ENCODE measurements around the gene MDGA2.

MDGA2 gene

DNA sequence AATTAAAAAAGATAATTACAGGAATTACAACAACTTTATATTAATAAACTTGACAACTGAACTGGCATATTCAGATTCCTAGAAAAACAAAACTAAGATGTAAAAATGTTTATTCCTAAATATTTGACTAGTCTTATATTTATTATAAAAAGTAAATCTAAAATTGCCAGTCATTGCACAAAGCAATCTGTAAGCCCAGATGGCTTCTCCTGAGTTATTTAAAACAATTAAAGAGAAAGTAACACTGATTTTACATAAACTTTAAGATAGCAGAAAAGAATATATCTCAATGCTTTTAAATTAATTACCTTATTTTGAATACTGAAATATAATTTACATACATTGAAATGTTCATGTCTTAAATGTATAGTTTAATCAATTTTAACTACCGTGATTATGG, 589.7 kb downstream of the MDGA2 start:
- Histone ChIP-seq H3K9ac (ENCODE audit: low read depth, low read length) (no peak overlapping the region), H2AFZ (ENCODE audit: low read depth, low read length) (no peak overlapping the region), H3K36me3 (ENCODE audit: insufficient read depth, low read length) (no peaks in the 10 kb centered on the region), H3K4me3 (ENCODE audit: low read depth in 1 of 2, low read length in 2 of 2) (no peak overlapping the region), H3K79me2 (ENCODE audit: insufficient read depth, low read length) (no peaks in the 10 kb centered on the region), H3K9me3 (ENCODE audit: insufficient read depth, low read length, severe bottlenecking) (no peaks in the 10 kb centered on the region), H3K4me1 (ENCODE audit: insufficient read depth, low read length) (no peaks in the 10 kb centered on the region), H4K20me1 (ENCODE audit: insufficient read depth, low read length) (no peaks in the 10 kb centered on the region), H3K27me3 (ENCODE audit: insufficient read depth, low read length, poor library complexity) (no peaks in the 10 kb centered on the region), H3K27ac (ENCODE audit: low read length) (no peak overlapping the region), H3K4me2 (ENCODE audit: insufficient read depth, low read length) (no peak overlapping the region)
- no peak for TF ChIP-seq EZH2 (IDR thresholded peaks at IDR 0.05; ENCODE audit: borderline replicate concordance, low read depth, low read length, severe bottlenecking)
- TF ChIP-seq, protein P1, sequence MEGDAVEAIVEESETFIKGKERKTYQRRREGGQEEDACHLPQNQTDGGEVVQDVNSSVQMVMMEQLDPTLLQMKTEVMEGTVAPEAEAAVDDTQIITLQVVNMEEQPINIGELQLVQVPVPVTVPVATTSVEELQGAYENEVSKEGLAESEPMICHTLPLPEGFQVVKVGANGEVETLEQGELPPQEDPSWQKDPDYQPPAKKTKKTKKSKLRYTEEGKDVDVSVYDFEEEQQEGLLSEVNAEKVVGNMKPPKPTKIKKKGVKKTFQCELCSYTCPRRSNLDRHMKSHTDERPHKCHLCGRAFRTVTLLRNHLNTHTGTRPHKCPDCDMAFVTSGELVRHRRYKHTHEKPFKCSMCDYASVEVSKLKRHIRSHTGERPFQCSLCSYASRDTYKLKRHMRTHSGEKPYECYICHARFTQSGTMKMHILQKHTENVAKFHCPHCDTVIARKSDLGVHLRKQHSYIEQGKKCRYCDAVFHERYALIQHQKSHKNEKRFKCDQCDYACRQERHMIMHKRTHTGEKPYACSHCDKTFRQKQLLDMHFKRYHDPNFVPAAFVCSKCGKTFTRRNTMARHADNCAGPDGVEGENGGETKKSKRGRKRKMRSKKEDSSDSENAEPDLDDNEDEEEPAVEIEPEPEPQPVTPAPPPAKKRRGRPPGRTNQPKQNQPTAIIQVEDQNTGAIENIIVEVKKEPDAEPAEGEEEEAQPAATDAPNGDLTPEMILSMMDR (IDR thresholded peaks at IDR 0.05; ENCODE audit: borderline replicate concordance, extremely low read depth, low read length, poor library complexity, severe bottlenecking): no peak
- ATAC-seq (ENCODE audit: insufficient read depth, low read depth): no peak
- no peak for DNase-seq

DNA sequence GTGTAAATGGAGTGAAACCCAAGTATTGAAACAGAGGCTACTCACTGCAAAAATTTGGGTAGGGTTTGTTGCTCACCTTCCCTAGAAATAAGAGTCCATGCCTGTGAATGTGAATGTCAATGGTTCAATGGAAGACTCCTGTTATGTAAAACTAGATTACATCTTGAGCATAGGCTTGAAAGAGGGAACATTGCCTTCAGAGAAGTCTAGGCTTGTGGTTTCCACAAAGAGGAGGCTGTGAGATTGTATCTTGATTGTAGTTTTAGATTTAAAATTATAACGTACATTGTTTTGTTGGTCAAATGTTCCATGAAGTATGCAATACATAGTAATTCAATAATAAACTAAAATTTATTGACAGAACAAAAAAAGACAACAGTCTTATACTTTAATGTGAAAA, 610.1 kb downstream of the MDGA2 start:
- TF ChIP-seq, protein P1 (IDR thresholded peaks at IDR 0.05; ENCODE audit: borderline replicate concordance, extremely low read depth, low read length, poor library complexity, severe bottlenecking): no peak
- no peak for TF ChIP-seq EZH2 (IDR thresholded peaks at IDR 0.05; ENCODE audit: borderline replicate concordance, low read depth, low read length, severe bottlenecking)
- DNase-seq (no peak), ATAC-seq (ENCODE audit: insufficient read depth, low read depth) (no peak)
- Histone ChIP-seq H3K4me2 (ENCODE audit: insufficient read depth, low read length) (no peak overlapping the region), H3K9ac (ENCODE audit: low read depth, low read length) (no peak overlapping the region), H3K4me3 (ENCODE audit: low read depth in 1 of 2, low read length in 2 of 2) (no peak overlapping the region), H3K36me3 (ENCODE audit: insufficient read depth, low read length) (no peaks in the 10 kb centered on the region), H3K27me3 (ENCODE audit: insufficient read depth, low read length, poor library complexity) (no peaks in the 10 kb centered on the region), H3K4me1 (ENCODE audit: insufficient read depth, low read length) (no peaks in the 10 kb centered on the region), H4K20me1 (ENCODE audit: insufficient read depth, low read length) (no peaks in the 10 kb centered on the region), H3K79me2 (ENCODE audit: insufficient read depth, low read length) (no peaks in the 10 kb centered on the region), H3K9me3 (ENCODE audit: insufficient read depth, low read length, severe bottlenecking) (no peaks in the 10 kb centered on the region), H2AFZ (ENCODE audit: low read depth, low read length) (no peak overlapping the region), H3K27ac (ENCODE audit: low read length) (no peak overlapping the region)

DNA sequence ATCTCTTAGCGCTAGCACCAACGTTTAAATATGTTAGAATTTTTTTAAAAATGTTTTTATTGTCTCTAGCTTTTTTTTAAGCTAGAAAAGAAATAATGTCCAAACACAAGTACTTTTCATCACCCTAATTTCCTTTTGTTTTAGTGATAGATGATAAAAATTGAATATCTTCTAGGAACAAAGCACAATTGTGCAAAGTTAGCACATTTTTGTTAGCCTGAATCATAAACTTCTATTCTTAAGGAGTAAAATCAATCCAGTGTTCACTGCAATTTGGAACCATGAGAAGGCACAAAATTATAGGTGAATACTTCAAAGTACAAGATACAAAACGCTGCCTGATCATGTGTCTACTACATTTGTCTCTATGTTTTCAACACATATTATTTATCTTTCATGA, 615.4 kb downstream of the MDGA2 start:
- ATAC-seq (ENCODE audit: insufficient read depth, low read depth) (no peak), DNase-seq (no peak)
- H3K4me3 ChIP-seq (ENCODE audit: low read depth in 1 of 2, low read length in 2 of 2): no peak overlapping the region
- no peaks in the 10 kb centered on the region for H3K79me2 ChIP-seq (ENCODE audit: insufficient read depth, low read length)
- no peak overlapping the region for H3K27ac ChIP-seq (ENCODE audit: low read length)
- TF ChIP-seq, protein P1 (IDR thresholded peaks at IDR 0.05; ENCODE audit: borderline replicate concordance, extremely low read depth, low read length, poor library complexity, severe bottlenecking): no peak
- no peak for TF ChIP-seq EZH2 (IDR thresholded peaks at IDR 0.05; ENCODE audit: borderline replicate concordance, low read depth, low read length, severe bottlenecking)
- no peaks in the 10 kb centered on the region for H3K36me3 ChIP-seq (ENCODE audit: insufficient read depth, low read length)
- no peaks in the 10 kb centered on the region for H3K27me3 ChIP-seq (ENCODE audit: insufficient read depth, low read length, poor library complexity)
- H3K4me2 ChIP-seq (ENCODE audit: insufficient read depth, low read length): no peak overlapping the region
- H4K20me1 ChIP-seq (ENCODE audit: insufficient read depth, low read length): no peaks in the 10 kb centered on the region
- no peaks in the 10 kb centered on the region for H3K4me1 ChIP-seq (ENCODE audit: insufficient read depth, low read length)
- H3K9ac ChIP-seq (ENCODE audit: low read depth, low read length): no peak overlapping the region
- no peak overlapping the region for H2AFZ ChIP-seq (ENCODE audit: low read depth, low read length)
- no peaks in the 10 kb centered on the region for H3K9me3 ChIP-seq (ENCODE audit: insufficient read depth, low read length, severe bottlenecking)

DNA sequence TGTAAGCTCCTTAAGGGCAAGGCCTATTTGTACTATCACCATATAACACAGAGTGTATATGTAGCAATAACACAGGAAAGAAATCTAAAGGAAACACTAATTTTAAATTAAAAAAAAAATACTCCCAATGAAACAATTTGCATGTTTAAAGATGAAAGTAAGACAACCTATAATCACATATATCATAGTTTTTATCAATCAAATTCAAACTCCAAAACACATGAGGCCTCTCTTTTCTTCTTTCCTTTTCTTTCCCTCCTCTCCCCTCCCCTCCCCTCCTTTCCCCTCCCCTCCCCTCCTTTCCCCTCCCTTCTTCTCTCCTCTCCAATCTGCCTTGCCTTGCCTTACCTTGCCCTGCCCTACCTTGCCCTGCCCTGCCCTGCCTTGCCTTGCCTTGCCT, 618.0 kb downstream of the MDGA2 start:
- DNase-seq (no peak), ATAC-seq (ENCODE audit: insufficient read depth, low read depth) (no peak)
- no peaks in the 10 kb centered on the region for H3K4me1 ChIP-seq (ENCODE audit: insufficient read depth, low read length)
- H4K20me1 ChIP-seq (ENCODE audit: insufficient read depth, low read length): no peaks in the 10 kb centered on the region
- H2AFZ ChIP-seq (ENCODE audit: low read depth, low read length): no peak overlapping the region
- H3K9ac ChIP-seq (ENCODE audit: low read depth, low read length): no peak overlapping the region
- no peaks in the 10 kb centered on the region for H3K27me3 ChIP-seq (ENCODE audit: insufficient read depth, low read length, poor library complexity)
- H3K9me3 ChIP-seq (ENCODE audit: insufficient read depth, low read length, severe bottlenecking): no peaks in the 10 kb centered on the region
- H3K27ac ChIP-seq (ENCODE audit: low read length): no peak overlapping the region
- H3K36me3 ChIP-seq (ENCODE audit: insufficient read depth, low read length): no peaks in the 10 kb centered on the region
- no peak overlapping the region for H3K4me3 ChIP-seq (ENCODE audit: low read depth in 1 of 2, low read length in 2 of 2)
- H3K4me2 ChIP-seq (ENCODE audit: insufficient read depth, low read length): no peak overlapping the region
- H3K79me2 ChIP-seq (ENCODE audit: insufficient read depth, low read length): no peaks in the 10 kb centered on the region
- no peak for TF ChIP-seq EZH2 (IDR thresholded peaks at IDR 0.05; ENCODE audit: borderline replicate concordance, low read depth, low read length, severe bottlenecking)
- TF ChIP-seq, protein P1 (IDR thresholded peaks at IDR 0.05; ENCODE audit: borderline replicate concordance, extremely low read depth, low read length, poor library complexity, severe bottlenecking): no peak
